NCI-H2227 (cell line): ENCODE results near the gene GADD45GIP1.
A peak's percentile ranks its signal among the peaks of the same experiment; 100 is the strongest.

Experiments
- DNase-seq: peaks from one replicate; lab custom pipeline; 2025; ENCODE audit not compliant: unreplicated experiment; lab: John Stamatoyannopoulos, UW

The GADD45GIP1 gene

DNA sequence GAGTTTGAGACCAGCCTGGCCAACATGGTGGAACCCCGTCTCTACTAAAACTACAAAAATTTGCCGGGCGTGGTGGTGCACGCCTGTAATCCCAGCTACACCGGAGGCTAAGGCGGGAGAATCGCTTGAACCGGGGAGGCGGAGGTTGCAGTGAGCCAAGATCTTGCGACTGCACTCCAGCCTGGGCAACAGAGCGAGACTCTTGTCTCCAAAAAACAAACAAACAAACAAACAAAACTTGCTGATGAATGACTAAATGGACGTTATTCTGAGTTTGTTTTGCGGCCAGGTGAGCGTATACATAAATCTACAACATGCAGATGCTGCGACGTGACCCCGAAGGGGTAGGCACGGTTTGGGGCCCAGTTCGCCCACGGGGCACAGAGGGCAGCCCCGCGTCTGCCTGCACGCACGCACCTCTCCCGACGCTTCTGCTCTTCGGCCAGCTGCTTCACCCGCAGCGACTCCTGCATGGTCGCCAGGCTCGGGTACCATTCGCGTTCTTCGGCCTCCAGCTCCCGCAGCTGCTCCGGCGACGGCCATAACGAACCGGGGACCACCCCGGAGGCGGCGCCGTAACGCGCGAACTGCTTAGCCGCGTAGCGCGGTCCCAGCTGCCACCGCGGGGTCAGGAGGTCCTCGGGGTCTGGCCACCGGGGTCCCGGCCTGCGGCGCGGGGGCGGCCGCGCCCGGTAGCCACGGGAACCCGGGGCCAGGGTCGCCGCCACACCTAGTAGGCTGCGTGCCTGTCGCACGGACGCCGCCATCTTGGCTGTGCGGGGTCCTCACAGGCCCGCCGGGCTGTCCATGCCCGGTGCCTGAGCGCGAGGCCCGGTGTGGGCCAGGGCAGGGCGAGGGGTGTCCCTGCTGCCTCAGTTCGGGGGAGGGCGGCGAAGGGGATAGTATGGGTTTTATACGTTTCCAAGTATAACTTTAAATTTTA, at the start of gene GADD45GIP1:
TSS of gene GADD45GIP1 (minus strand) at position 778 of the 943 bp plus-strand sequence. CDS start at position 767, 11 bp downstream.
- DNase-seq = peak; percentile 83

DNA sequence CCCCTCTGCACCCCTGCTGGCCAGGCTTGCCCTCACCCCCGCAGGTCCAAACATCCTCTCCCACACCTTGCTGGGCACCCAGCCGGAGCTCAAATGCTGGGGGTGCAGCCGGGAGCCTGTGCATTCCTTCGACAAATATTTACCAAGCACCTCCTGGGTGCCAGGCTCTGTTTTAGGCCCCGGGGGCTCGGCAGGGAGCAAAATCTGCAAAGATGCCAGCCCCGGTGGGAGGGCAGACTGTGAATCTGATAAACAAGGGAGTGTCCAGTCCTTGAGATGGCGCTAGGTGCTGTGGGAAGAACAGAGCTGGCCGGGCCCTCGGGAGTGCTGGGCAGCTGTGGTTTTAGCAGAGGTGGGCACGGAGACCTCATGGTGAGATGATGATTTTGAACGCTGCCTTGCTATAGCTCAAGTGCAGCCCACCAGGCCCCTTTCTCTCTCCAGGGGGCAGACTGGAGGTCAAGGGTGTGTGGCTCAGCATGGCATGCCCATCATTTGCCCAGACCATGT, 48.9 kb upstream of the GADD45GIP1 start:
- no peak for DNase-seq

DNA sequence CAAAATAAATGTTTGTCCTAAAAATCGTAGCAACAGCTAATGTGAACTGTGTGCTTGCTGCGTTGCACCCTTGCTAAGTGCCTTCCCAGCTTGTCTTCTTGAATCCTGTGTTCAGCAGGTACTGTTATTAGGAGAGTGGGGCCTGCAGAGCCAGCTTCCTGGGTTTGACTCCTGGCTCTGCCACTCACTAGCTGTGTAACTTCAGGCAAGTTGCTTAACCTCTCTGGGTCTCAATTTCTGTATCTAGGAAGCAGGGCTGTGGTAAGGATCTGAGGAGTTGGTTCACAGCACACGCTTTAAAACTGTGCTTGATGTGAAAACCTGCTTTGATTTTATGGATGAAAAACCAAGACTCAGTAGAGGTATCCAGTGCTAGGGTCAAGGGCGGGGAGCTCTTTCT, 48.2 kb upstream of the GADD45GIP1 start:
- DNase-seq = no peak

DNA sequence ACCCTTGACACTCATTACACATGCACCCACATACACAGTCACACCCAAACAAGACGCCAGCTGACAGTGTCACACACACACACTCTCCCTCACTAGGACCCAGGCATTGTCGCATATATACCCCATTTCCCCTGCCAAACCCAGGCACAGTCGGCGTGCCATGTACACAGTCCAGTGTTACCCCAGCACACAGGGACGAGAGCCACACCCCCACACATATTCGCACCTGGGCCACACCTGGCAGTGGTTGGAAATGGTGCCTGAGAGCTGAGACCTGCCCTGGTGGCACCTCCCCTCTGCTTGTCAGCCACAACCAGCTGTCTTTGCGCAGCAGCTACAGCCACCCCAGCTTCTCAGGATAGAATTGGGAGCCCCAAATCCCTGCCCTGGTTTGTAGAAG, 47.2 kb upstream of the GADD45GIP1 start:
- no peak for DNase-seq

DNA sequence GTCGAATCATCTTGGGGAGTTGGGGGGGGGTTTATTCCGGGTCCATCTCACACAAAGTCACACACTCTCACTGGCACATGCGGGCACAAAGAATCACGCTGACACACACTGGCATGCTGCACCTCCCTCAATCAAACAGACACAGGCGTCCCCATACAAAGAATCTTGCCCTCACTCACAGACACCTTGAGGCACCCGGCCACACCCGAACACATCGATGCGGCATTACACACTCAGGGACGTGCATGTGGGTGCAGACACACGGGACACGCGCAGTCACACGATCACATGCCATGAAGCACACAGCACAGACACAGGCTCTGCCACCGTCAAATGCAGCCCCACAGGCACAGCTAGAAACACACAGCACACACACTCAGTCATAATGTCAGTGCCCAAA, 46.1 kb upstream of the GADD45GIP1 start:
- DNase-seq = no peak

DNA sequence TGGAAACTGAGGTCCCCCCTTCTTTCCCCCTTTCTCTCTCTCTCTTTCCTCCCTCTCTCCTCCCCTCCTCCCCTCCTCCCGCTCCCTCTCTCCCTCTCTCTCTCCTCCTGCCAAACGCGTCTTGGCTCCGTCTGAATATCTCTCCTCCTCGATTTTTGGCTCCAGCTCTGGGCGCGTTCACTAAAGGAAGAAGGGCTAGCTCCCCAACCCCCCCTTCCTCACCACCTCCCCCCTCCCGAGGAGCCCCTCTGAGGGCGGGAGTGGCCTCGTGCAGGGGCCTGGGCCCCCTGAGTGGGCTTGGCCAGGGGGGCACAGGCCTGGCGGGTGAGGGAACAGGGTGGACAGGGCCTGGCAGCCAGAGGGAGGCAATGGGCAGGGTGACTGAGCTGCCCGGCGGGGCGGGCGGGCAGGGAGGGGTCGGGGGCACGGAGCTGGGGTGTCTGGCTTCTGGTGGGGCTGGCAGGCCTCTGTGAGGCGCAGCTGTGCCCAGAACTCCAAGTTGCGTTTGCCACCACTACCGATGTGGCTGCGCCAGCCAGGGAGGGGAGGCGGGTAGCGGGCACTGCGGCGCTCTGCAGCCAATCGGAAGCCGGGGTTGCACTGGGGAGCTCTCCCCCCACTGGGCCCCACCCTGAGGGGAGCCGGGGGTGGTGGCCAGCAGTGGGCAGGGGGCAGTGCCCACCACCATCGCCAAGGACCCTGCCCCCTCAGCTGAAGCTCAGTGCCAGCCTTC, 45.3 kb upstream of the GADD45GIP1 start:
- DNase-seq = no peak

DNA sequence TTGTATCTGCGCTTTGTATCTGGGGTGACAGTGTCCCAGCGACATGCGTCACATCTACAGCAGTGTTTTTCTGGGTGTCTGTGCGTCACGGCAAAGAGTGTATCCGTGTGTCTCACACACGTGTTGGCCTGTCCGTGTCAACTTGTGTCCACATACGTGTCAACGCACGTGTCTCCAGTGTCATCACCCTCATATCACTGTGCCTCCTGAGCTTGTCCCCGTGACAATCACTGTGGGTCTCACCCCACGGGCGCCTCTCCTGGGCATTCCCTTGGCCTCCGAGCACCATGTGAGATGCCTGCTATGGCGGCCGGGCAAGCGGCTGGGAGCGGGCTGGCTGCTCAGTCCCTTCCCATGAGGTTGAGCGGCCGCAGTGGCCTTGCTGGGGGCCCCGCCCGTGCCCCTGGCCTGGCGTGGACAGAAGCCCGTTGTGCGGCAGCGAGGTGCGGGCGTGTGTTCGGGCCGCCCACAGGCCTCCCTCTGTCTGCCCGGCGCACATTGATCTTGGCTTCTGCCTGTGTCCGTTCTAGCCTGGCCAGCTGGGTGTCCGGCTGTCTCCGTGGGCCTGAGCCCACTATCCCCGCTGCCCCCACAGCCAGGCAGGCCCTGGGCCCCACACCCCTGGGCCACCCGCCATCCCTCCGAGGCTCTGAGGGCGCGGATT, 44.6 kb upstream of the GADD45GIP1 start:
- no peak for DNase-seq

DNA sequence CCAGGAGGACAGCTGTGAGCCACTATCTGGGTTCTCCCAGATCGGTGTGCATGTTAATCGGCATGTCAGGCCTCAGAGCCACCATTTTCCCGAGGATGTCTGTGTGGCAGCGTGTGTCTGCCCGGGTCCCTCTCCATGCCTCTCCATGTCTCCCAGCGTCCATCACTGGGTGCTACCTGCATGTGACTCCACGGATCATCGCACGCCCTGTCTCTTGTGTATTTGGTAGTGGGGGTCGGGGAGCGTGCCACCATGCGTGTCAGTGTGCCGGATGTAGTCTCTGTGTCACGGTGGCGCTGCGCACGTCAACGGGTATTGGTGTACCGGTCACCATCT, 44.1 kb upstream of the GADD45GIP1 start:
- DNase-seq = no peak

DNA sequence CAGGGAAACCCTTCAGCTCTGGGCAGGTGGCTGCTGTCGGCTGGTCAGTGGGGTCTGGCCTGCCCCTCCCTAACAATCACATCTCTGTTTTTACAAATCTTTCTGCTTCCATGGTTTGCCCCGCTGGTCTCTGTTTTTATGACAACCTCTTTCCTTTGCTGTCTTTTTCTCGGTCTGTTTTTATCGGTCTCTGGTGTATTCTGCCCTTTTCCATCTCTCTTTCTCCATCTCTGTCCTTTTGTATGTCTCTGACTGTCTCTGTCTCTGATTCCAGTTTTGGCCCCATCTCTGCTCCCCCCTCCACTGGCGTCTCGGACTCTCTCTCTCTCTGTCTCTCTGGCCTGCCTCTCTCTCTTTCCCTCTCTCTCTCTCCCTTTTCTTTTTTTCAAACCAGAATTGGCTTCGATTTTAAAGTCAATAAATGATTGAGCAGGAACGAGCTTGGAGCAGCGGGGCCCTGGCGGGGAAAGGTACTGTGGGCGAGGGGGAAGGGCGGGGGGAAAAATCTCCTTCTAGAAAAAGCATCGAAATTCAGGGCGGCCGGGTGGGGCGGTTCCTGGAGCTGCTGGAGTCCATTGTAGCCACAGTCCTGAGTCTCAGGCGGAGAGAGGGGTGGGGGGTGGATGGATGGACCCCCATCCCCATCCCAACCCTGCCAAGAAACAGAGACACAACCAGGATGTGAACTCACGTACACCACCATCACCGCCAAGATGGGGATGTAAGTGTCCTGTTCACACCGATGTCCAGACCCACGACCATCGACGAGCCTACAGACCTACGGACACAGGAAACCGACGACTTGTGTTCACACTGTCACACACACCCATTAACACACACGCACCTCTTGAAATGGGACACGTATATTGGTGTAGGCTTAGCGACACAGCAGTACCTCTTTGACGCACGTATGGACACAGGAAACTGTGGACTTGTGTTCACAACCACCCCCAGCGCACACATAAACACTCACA, 41.2 kb upstream of the GADD45GIP1 start:
- no peak for DNase-seq

DNA sequence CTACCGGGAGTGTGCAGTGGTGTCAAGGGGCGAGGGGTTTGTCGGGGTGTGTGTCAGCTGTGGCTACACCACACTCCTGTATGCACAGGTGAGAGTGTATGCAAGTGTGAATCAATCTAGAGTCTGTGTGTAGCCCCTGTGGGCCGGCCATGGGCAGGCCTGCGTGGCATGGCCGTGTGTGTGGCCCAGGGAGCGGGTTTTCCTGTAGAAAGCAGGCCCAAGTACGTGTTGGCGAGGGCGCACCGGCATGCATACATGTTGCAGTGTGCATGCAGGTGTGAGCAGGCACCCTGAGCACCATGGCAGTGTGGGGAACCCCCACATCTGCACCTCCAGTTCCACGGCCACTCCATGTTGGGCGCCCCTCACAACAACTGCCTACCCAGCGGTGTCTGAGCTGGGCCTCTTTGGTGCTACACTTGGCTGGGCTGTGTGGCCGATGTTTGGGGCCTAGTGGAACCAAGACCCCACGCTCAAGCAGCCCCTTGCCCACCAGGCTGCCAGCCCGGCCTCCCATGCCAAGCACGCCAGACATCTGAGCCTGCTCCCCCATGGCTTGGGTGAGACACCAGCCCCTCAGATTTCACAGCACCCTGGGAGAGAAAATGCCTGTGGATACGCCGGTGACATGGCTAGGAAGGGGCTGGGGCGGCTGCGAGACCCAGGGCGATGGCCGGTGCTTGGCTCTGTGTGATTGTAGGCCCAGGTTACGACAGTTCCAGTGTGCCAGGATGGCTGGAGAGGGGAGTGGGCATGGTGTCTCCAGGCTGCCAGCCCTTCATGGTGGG, 40.4 kb upstream of the GADD45GIP1 start:
- DNase-seq = no peak

DNA sequence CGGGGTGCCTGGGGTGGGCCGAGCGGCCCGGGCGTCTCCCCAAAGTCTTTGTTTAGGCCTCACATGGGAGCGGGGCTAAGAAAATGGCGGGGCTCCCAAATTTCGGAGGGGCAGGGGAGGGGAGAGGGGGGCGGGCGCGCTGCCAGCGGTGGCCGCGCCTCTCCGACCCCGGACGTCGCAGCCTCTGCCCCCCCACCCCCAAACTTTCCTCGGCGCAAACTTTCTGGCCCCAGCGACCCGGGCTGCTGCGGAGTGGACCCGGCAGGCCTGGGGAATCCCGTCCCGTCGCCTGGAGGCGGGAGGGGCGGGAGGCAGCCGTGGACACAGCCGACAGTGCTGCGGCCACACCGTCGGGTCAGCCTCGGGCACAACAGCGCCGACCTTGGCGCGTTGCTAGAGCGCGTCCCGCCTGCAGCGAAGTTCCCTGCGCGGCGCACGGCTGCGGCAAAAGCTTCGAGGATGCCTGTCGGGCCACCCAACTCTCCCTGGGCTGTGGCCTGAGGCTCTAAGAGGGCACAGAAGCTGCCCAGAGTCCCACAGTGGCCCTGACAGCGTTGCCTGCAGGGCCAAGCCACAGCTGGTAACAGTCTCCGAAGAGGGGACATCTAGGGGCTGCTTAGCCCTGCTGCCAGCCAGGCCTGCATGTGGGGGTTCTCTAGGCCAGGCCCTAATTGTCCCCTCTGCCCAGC, 39.5 kb upstream of the GADD45GIP1 start:
- DNase-seq = no peak

DNA sequence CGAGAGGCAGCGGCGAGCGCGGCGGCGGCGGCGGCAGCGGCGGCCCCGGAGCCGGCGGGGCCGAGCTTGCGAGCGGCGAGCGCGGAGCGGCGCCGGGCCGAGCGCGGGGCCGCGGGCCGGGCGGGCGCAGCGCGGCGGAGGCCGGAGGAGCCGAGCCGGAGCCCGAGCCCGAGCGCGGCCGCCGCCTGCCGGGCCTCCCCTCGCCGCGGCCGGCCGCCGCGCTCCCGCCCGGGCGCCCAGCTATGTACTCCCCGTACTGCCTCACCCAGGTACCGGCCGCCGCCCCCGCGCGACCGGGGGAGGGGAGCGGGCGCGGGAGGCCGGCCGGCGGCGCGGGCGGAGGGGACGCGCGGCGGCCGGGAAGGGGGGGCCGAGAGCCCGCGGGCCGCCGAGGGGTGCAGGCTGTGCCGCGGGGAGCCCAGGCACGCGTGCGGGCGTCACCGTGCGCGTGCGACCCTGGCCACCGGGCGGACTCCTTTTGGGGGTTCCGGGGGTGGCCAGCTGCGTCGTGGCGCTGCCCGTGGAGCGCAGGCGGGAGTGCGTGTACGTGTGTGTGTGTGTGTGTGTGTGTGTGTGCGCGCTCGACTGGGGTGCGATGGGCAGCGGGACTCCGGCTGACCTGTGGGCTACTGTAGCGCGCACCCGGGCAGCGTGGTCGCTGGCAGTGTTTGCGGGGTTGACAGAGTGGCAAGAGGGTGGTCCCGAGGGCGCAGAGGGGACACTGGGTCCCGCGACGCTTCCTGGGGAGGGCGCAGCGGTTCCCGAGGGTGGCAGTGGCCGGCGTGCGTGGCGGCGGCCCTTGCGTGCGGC, 38.8 kb upstream of the GADD45GIP1 start:
- DNase-seq = peak; percentile 6

DNA sequence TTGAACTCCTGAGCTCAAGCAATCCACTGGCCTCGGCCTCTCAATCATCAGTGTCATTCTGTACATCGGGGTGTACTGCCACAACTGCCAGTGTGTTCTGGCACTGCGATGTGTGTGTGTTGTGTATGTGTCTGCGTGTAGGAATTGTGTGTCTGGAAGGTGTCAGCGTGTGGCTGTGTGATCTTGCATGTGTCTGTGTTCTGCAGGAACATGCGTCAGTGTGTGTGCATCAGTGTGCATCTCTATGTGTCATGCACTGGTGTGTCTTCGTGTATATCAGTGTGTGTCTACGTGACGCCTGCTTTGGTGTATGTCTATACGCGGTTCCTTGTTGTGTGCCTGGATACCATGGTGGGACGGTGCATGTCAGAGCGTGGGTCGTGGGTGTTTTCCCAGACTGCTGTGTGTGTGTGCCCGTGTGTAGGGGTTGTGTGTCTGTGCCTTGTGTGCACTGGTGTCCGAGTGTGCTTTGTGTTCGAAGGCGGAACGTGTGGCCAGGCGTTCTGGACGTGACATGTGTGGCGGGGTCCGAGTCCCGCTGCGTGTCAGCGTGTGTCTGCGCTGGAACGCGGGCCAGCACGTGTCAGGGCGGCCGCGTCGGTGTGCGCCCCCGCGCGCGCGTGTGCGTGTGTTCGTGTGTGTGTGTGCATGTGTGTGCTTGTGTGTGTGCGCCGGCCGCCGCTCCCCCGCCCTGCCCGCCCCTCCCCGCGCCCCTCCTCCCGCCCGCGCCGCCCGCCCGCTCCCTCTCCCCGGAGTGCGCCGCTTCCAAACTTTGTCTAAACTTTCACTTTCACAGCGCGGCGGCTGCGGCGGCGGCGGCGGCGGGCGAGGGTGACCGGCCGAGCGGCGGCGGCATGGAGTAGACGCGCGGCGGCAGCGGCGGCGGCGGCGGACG, 37.9 kb upstream of the GADD45GIP1 start, which contains the start of gene NFIX:
TSS of gene NFIX (plus strand) at position 775 of the 895 bp plus-strand sequence. CDS start 363 bp downstream, outside the sequence.
- peak; percentile 26 for DNase-seq

DNA sequence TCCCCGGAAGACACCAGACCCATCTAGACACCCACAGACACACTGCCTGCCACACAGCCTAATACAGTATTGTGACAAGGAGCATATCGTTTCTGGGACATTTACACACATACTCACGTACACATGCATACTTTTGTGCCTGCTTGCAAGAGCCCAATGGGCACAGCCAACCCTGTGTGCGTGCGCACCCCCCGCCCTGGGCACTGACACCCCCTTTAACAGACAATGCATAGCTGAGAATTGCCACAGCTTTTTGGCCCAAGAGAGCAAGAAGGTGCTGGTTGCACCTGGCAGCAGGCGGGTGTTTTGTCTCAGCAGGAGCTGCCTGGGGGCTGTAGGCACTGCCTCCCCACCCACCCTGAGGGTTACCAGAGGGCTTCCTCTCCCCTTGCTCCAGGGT, 36.5 kb upstream of the GADD45GIP1 start:
- DNase-seq = no peak

DNA sequence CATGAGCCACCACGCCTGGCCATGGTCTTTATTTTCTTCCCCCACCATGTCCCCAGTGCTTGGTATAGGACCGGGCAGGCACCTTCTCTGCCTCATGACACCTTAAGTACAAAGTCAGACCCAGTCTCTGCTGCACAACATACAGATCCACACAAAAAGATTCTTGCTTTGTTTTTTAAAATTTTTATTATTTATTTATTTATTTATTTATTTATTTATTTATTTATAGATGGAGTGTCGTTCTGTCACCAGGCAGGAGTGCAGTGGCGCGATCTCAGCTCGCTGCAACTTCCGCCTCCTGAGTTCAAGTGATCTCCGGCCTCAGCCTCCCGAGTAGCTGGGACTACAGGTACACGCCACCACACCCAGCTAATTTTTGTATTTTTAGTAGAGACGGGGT, 35.7 kb upstream of the GADD45GIP1 start:
- no peak for DNase-seq

DNA sequence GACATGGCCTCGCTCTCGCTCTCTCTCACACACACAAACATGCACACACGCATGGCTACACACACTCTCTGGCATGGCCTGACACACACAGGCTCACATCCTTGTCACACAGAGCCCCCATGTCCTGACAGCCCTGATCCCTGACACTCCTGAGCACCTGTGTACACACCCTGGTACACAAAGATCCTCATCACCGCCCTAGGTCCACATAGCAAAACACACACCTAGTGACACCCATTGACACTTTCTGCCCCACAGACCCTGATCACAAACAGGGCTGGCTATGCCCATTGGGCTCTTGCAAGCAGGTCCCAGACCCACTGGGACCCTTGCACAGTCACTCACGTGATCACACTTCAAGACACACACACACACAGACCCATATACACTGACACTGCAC, 34.3 kb upstream of the GADD45GIP1 start:
- no peak for DNase-seq

DNA sequence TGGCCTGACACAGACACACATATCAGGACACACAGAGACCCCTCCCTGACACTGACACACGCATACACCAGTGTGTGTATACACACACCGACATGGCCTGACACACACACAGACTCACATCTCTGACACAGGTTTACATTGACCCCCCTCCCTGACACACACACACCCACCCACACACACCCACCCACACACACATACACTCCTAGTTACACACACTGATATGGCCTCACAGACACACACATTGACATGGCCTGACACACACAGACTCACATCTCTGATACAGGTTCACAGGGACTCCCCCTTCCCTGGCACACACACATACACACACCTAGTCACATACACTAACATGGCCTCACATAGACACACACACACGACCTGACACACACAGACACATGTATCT, 33.8 kb upstream of the GADD45GIP1 start:
- no peak for DNase-seq
